HG03280 (cell line): ENCODE results near the gene CABLES1.
A peak's percentile ranks its signal among the peaks of the same experiment; 100 is the strongest.
"Not testable (repeated sequence)": the region's sequence is repeated elsewhere in the genome, so short reads cannot be mapped to it uniquely, and the experiment has no call there.

Source experiments
- ATAC-seq: cut with Tn5 transposase; IDR thresholded peaks from one replicate; pipeline ENCODE4 v1.9.1; 2021; ENCODE audit warnings: mild to moderate bottlenecking, moderate library complexity; ENCODE audit not compliant: unreplicated experiment

The CABLES1 gene

GRCh38 chr18:23259701-23260681 lies 124.7 kb downstream of the CABLES1 start:
- ATAC-seq, result peak; percentile 40

- ATAC-seq, result no peak
Observed at GRCh38 chr18:23260926-23261590, 125.8 kb downstream of the CABLES1 start.

- ATAC-seq, result no peak
Observed at GRCh38 chr18:23263551-23264235, 128.4 kb downstream of the CABLES1 start.

GRCh38 chr18:23265682-23266399 lies 130.6 kb downstream of the CABLES1 start:
- no peak for ATAC-seq

GRCh38 chr18:23266717-23267446 lies 131.6 kb downstream of the CABLES1 start:
- ATAC-seq, result no peak

- ATAC-seq, result no peak
Observed at GRCh38 chr18:23267447-23267776, 132.1 kb downstream of the CABLES1 start.

GRCh38 chr18:23268641-23269040 lies 133.4 kb downstream of the CABLES1 start:
- no peak for ATAC-seq

- not testable (repeated sequence) for ATAC-seq
Observed at GRCh38 chr18:23269068-23269467, 133.8 kb downstream of the CABLES1 start.

GRCh38 chr18:23269928-23270327 lies 134.6 kb downstream of the CABLES1 start:
- no peak for ATAC-seq

GRCh38 chr18:23270986-23271680 lies 135.8 kb downstream of the CABLES1 start:
- no peak for ATAC-seq

- ATAC-seq, result no peak
Observed at GRCh38 chr18:23272498-23273232, 137.4 kb downstream of the CABLES1 start.

GRCh38 chr18:23273443-23273966 lies 138.2 kb downstream of the CABLES1 start:
- no peak for ATAC-seq

- no peak for ATAC-seq
Observed at GRCh38 chr18:23274638-23275482, 139.6 kb downstream of the CABLES1 start.

GRCh38 chr18:23276451-23276850 lies 141.2 kb downstream of the CABLES1 start:
- no peak for ATAC-seq

GRCh38 chr18:23277399-23277798 lies 142.1 kb downstream of the CABLES1 start:
- ATAC-seq, result no peak

GRCh38 chr18:23279931-23280330 lies 144.6 kb downstream of the CABLES1 start:
- no peak for ATAC-seq

- no peak for ATAC-seq
Observed at GRCh38 chr18:23280844-23281243, 145.6 kb downstream of the CABLES1 start.
